Fibroblast of pulmonary artery (primary cell): ENCODE data around the gene TYW1B.
"Not testable (repeated sequence)": the region's sequence is repeated elsewhere in the genome, so short reads cannot be mapped to it uniquely, and the experiment has no call there.

Experiments
- DNase-seq: peaks from one replicate; pipeline ENCODE4 v3.0.0-alpha.2; 2010; ENCODE audit warnings: low read depth
- H3K4me3 ChIP-seq: replicated peaks from 2 replicates; pipeline ENCODE4 v1.5.1; 2011; ENCODE audit warnings: low read depth, mild to moderate bottlenecking, control low read depth, low read length, moderate library complexity
- CTCF ChIP-seq: IDR thresholded peaks from 2 replicates; pipeline ENCODE4 v1.5.1; 2011; ENCODE audit warnings: mild to moderate bottlenecking, control low read depth, low read length, inconsistent platforms; ENCODE audit errors: missing control alignments

Gene TYW1B

GRCh38 chr7:72827839-72828591, at the start of gene TYW1B:
TSS of gene TYW1B (minus strand) at chr7:72828200. CDS start at chr7:72828075, 125 bp downstream.
- H3K4me3 ChIP-seq = peak within 1 kb of the TSS; percentile 81
- DNase-seq = peak; percentile 98

- DNase-seq, H3K4me3 ChIP-seq: not testable (repeated sequence)
Measured at GRCh38 chr7:72867591-72867990, 39.6 kb upstream of the TYW1B start.

GRCh38 chr7:72858846-72859400, 30.9 kb upstream of the TYW1B start:
- H3K4me3 ChIP-seq, DNase-seq: not testable (repeated sequence)

- not testable (repeated sequence) for DNase-seq, H3K4me3 ChIP-seq
Measured at GRCh38 chr7:72857925-72858324, 29.9 kb upstream of the TYW1B start.

- H3K4me3 ChIP-seq, DNase-seq: not testable (repeated sequence)
Measured at GRCh38 chr7:72855261-72855660, 27.3 kb upstream of the TYW1B start.

GRCh38 chr7:72852937-72853336, 24.9 kb upstream of the TYW1B start:
- H3K4me3 ChIP-seq = not testable (repeated sequence)

GRCh38 chr7:72850746-72851145, 22.7 kb upstream of the TYW1B start:
- not testable (repeated sequence) for H3K4me3 ChIP-seq, DNase-seq

More at GRCh38 chr7:72852937-72853336, 24.9 kb upstream of the TYW1B start:
- not testable (repeated sequence) for DNase-seq

GRCh38 chr7:72844146-72844545, 16.1 kb upstream of the TYW1B start:
- DNase-seq, H3K4me3 ChIP-seq: not testable (repeated sequence)

GRCh38 chr7:72843166-72843565, 15.2 kb upstream of the TYW1B start:
- DNase-seq, H3K4me3 ChIP-seq: not testable (repeated sequence)

- not testable (repeated sequence) for DNase-seq, H3K4me3 ChIP-seq
Measured at GRCh38 chr7:72840966-72841511, 13.0 kb upstream of the TYW1B start.

- H3K4me3 ChIP-seq, DNase-seq: not testable (repeated sequence)
Measured at GRCh38 chr7:72838315-72838714, 10.3 kb upstream of the TYW1B start.

GRCh38 chr7:72837291-72837690, 9.3 kb upstream of the TYW1B start:
- DNase-seq, H3K4me3 ChIP-seq: not testable (repeated sequence)

GRCh38 chr7:72830567-72830966, 2.6 kb upstream of the TYW1B start:
- peak; percentile 6 for DNase-seq
- H3K4me3 ChIP-seq = peak overlapping the region; percentile 65

- H3K4me3 ChIP-seq = peak overlapping the region; percentile 65
- TF ChIP-seq CTCF = peak; percentile 32
- DNase-seq = peak; percentile 84
Measured at GRCh38 chr7:72829687-72830354, 1.8 kb upstream of the TYW1B start.

- peak; percentile 99 for DNase-seq
- peak overlapping the region; percentile 65 for H3K4me3 ChIP-seq
Measured at GRCh38 chr7:72829291-72829686, 1.3 kb upstream of the TYW1B start.
